GM21576 (cell line): Measurements from ENCODE around the gene PRICKLE2.
A peak's percentile ranks its signal among the peaks of the same experiment; 100 is the strongest.

Source experiments
- ATAC-seq: cut with Tn5 transposase; IDR thresholded peaks from one replicate; pipeline ENCODE4 v1.9.1; 2021; ENCODE audit warnings: mild to moderate bottlenecking, moderate library complexity; ENCODE audit not compliant: unreplicated experiment

PRICKLE2 gene, protein sequence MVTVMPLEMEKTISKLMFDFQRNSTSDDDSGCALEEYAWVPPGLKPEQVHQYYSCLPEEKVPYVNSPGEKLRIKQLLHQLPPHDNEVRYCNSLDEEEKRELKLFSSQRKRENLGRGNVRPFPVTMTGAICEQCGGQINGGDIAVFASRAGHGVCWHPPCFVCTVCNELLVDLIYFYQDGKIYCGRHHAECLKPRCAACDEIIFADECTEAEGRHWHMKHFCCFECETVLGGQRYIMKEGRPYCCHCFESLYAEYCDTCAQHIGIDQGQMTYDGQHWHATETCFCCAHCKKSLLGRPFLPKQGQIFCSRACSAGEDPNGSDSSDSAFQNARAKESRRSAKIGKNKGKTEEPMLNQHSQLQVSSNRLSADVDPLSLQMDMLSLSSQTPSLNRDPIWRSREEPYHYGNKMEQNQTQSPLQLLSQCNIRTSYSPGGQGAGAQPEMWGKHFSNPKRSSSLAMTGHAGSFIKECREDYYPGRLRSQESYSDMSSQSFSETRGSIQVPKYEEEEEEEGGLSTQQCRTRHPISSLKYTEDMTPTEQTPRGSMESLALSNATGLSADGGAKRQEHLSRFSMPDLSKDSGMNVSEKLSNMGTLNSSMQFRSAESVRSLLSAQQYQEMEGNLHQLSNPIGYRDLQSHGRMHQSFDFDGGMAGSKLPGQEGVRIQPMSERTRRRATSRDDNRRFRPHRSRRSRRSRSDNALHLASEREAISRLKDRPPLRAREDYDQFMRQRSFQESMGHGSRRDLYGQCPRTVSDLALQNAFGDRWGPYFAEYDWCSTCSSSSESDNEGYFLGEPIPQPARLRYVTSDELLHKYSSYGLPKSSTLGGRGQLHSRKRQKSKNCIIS

GRCh38 chr3:64224826-64225610, at the start of gene PRICKLE2:
Gene PRICKLE2 (minus strand): TSS chr3:64225466. CDS start chr3:64198927, 26,539 bp downstream.
- ATAC-seq = peak; percentile 91

- ATAC-seq = no peak
Observed at GRCh38 chr3:64272842-64273241, 47.6 kb upstream of the PRICKLE2 start.

DNA sequence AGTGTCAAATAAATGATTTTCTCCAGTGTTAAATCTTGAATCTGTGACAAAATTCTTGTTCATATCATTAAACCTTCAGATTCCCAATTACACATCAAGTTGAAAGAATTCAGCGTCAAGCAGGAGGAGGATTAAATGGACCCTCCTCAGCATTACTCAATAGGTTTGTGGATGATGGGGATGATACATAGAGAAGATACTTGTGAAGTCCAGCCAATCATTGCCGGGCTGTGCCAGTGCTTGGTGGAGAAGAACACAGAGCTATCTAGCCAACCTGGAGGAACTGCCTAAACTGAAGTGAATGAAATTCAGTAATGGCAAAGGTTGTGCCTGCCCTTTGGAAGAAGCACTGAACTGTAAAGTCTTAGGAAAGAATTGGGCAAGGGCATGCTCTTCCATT, 47.0 kb upstream of the PRICKLE2 start:
- no peak for ATAC-seq

DNA sequence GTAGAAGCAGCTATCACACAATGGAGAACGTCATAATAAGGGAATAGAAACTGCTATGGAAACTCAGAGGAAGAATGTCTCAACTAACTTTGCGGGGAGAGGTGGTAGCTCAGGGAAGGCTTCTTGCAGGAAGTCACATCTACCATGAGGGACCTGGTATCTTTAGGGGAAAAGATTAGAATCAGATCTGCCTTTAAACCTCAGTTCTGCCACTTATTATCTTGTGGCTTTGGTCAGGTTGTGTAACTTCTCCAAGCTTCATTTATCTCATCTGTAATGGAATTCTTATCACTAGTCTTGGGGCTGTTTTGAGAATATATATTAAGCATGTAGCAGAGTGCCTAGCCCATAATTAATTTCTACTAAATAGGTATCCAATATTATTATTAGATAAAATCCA, 46.4 kb upstream of the PRICKLE2 start:
- no peak for ATAC-seq

DNA sequence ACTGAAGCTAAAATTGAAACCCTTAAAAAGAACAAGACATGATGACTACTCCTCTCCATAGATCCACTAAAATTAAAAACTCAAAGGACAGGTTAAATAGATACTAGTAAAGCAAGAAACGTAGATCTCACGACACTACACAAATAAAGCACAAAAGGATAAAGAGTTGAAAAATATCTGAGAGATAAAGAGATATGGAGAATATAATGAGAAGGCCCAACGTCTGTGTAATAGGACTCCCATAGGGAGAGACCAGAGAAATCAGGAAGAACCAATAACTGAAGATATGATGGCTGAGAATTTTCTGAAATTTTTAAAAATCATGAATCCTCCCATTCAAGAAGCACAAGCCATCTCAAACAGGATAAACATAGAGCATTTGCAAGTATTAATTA, 45.6 kb upstream of the PRICKLE2 start:
- ATAC-seq = no peak

DNA sequence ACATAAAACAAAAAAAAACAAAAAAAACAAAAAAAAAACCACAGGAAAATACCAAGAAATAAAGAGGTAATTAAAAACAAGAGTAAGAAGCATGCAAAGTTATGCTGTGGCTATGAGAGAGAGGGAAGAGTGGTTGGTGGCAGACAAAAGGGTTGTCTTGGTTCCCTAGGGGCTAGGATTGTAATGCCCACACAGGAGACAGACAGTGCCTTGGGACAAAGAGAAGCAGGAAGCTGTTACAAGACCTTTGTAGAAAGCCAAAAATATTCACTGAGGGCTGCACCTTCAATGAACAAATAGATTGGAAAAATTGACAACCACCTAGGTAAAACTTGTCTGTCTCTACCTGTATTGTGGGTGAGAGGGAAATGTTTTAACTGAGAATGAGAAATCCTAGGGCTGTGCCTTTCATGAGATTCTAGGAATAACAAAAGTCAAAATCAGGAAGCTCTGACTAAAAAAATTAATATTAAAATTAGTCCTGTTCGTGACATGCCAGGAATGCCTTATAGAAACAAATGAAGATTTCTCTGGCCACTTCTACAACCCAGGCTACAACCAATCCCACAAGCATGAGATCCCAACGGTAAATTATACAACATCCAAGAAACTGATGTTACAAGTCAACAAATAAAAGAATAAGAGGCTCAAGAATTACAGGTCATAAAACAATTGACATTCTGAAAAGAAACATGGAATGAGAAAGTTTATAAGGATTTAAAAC, 45.0 kb upstream of the PRICKLE2 start:
- no peak for ATAC-seq

GRCh38 chr3:64268926-64269325, 43.7 kb upstream of the PRICKLE2 start:
- no peak for ATAC-seq

DNA sequence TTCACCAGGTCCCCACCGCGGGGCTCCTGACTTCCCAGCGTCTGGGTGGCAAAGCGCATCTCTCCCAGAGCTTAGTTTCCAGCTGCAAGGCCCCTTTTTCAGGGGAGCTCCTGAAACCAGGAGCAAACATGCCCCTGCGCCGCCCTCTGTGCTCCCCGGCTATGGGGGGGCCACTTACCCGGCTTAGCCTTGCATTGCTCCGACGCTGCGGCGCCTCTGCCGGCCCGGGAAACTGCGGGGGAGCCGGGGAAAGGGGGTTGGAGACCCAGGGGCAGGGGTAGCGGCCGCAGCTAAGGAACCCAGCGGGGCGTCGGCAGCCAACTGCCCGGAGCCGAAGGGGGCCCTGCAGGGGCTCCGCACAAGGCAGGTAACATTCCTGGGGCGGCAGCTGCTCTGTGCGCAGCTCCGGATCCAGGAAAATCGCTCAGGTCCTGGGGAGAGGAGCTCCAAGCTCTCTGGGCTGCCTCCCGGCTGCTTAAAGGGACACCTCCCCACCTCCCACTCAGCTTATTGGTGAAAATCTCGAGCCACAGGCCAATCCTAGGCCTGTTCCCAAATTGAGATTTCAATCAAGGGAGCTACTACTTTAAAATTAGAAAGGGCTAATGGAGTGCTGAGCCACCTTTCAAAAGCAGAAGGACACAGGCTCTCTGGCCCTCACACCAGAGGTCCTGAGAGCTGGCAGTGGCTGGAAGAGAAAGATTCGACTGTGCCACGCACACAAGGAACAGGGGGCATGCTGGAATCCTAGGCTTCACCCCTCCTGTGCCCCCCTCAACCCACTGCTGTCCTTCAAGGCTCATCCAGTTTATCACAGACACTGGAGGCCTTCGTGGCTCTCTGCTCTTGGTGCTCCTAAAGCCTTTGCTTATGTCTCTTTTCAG, 42.7 kb upstream of the PRICKLE2 start:
- ATAC-seq = no peak

DNA sequence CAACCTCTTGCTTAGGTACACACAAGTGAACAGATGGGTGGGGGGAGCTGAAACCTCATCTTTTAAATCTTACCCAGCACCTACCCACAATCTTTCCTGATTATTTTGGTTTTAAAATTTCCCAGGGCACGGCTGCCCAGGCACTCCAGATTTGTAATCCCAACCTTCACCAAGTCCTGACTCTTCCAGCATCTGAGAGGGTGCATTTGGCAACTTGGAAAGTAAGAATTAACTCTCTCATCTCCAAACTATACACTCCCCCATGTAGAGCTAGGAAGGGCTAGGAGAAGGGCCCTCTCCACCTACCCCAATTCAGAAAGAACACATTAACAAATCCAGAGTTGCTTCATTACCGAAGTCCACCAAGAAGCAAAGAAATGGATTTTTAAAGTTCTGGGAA, 41.7 kb upstream of the PRICKLE2 start:
- ATAC-seq = no peak

- ATAC-seq = no peak
Observed at GRCh38 chr3:64266065-64266931, 41.0 kb upstream of the PRICKLE2 start.

- ATAC-seq = no peak
Observed at GRCh38 chr3:64265646-64266045, 40.4 kb upstream of the PRICKLE2 start.

GRCh38 chr3:64264501-64265109, 39.3 kb upstream of the PRICKLE2 start:
- no peak for ATAC-seq

- ATAC-seq = no peak
Observed at GRCh38 chr3:64262574-64263114, 37.4 kb upstream of the PRICKLE2 start.

GRCh38 chr3:64260431-64260830, 35.2 kb upstream of the PRICKLE2 start:
- ATAC-seq = no peak

DNA sequence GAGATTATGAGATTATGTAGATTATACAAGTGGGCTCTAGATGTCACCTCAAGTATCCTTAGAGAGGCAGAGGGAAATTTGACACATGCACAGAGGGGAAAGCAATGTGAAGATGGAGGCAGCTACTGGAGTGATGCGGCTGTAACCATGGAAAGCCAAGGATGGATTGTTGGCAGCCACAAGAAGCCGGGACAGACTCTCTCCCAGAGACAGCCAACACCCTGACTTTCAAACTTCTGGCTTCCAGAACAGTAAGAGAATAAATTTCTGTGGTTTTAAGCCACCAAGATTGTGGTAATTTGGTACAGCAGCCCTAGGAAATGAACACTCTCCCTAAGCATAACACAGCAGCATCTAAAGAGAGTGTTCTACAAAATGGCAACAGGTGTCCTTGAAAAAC, 34.4 kb upstream of the PRICKLE2 start:
- no peak for ATAC-seq

DNA sequence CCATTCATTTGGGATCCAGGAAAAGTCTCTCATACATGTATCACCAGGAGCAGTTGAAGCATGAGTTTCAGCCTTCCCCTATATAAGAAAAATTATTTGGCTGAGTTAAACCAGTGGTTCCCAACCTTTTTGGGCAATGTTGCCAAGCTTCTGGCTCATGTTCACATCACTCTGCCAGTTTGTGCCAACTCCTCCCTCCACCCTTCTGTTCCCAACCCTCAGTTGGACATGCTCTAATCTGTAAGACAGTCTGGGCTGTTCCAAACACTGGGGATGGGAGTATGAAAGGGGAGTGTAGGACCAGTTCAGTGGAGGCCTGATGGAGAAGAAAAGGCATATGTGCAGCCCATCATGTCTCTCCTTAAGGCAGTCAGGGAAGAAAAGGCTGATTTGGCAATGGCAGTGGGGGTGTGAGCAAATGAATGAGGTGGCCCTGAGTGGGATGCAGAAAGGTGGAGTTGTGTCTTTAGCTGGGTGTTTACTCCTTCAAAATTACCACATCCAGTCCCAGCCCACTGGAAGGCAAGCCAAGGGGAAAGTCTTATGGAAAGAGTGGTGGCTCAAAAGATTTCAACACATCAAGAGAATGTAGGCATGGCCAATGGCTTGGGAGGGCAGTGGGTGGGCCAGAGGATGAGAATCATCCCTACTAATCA, 32.0 kb upstream of the PRICKLE2 start:
- ATAC-seq = no peak

DNA sequence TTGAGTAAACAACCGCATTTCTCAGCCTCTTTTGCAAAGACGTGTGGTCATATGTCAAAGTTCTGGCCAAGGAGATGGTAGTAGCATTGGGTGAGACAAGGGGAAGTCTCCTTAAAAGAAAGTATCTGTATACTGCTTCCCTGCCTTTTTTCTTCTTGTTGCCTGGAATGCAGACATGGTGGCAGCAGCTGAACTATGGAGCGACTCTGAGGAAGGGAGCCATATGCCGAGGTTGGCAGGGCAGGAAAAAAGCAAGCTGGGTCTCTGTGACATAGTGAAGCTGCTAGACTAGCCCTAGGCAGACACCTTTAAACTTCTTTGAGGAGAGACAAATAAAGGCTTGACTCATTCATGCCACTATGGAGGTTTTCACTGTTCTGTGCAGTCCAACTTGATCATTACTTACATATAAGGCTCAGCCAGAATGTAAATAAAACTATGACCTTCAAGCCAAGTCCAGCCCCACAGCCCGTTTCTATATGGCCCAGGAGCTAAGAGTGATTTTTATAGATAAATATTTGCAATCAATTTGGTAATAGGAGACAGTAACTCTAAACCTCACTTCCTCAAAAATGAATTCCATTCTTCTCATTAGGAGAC, 30.6 kb upstream of the PRICKLE2 start:
- ATAC-seq = no peak
